ENCODE results near the gene RCAN2.

DNA sequence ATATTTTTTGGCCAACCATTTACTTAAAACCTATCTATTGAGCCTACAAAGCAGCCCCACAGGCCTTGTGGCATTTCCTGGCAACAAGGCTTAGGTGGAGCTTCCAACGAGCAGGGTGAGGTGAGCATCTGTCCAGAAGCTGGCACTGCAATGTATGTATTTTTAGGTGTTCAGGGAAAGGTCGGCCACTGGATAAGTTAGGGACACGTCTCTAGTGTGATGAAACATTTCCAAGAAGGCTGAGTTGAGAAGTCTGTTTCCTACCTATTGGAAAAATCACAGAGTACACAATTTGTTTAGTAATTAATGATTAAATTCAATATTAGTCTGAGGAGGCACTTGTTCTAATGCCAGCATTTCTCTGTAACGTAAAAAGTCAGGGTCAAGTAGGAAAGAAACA, 17.8 kb upstream of the RCAN2 start:
- no peak for TF ChIP-seq POLR2A (IDR thresholded peaks at IDR 0.05; ENCODE audit: low read depth)
- TF ChIP-seq, protein P1, sequence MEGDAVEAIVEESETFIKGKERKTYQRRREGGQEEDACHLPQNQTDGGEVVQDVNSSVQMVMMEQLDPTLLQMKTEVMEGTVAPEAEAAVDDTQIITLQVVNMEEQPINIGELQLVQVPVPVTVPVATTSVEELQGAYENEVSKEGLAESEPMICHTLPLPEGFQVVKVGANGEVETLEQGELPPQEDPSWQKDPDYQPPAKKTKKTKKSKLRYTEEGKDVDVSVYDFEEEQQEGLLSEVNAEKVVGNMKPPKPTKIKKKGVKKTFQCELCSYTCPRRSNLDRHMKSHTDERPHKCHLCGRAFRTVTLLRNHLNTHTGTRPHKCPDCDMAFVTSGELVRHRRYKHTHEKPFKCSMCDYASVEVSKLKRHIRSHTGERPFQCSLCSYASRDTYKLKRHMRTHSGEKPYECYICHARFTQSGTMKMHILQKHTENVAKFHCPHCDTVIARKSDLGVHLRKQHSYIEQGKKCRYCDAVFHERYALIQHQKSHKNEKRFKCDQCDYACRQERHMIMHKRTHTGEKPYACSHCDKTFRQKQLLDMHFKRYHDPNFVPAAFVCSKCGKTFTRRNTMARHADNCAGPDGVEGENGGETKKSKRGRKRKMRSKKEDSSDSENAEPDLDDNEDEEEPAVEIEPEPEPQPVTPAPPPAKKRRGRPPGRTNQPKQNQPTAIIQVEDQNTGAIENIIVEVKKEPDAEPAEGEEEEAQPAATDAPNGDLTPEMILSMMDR (IDR thresholded peaks at IDR 0.05): no peak

Measured in esophagus muscularis mucosa (tissue), 3 donors.